H1 (cell line): Measurements from ENCODE around the gene IGSF9. TPM values are rescaled to one million over a fixed set of nuclear protein-coding genes. Genes with fewer than 3 reads are reported as not detected.

Source experiments
- ATF2 ChIP-seq: IDR thresholded peaks from 2 replicates; pipeline ENCODE4 v1.6.1; 2012; ENCODE audit warnings: low read length, inconsistent platforms
- CHD7 ChIP-seq: fragments of 300-600 bp; sonication (generic); IDR thresholded peaks from 2 replicates; pipeline ENCODE4 v1.7.1; 2012; ENCODE audit warnings: low read length, moderate library complexity, mild to moderate bottlenecking, inconsistent platforms; ENCODE audit not compliant: insufficient replicate concordance
- EP300 ChIP-seq, 2 experiments: IDR thresholded peaks; 1 replicate in 1 of 2; 2 replicates in 1 of 2; pipeline ENCODE4 v1.6.1; 2011 to 2012; ENCODE audit warnings: low read depth in 2 of 2, low read length in 2 of 2, mild to moderate bottlenecking in 2 of 2, borderline replicate concordance in 1 of 2, inconsistent platforms in 1 of 2, moderate library complexity in 1 of 2
- EZH2 ChIP-seq: fragments of 200-600 bp; sonication (generic); IDR thresholded peaks from 2 replicates; pipeline ENCODE4 v1.7.1; 2012; ENCODE audit warnings: low read depth, mild to moderate bottlenecking, moderate library complexity, low read length, inconsistent platforms; ENCODE audit not compliant: severe bottlenecking
- HDAC2 ChIP-seq, 2 experiments: fragments of 300-600 bp in 1 of 2; sonication (generic) in 1 of 2; IDR thresholded peaks; 2 replicates each; pipeline ENCODE4 v1.6.1; 2011 to 2012; ENCODE audit warnings: low read depth in 2 of 2, low read length in 2 of 2, mild to moderate bottlenecking in 2 of 2, moderate library complexity in 2 of 2, borderline replicate concordance in 1 of 2, inconsistent platforms in 1 of 2
- RAD21 ChIP-seq, 2 experiments: IDR thresholded peaks in 1 of 2; conservative IDR thresholded peaks in 1 of 2; 2 replicates each; pipeline ENCODE4 v1.6.1; 2011; ENCODE audit warnings: low read depth in 2 of 2, low read length in 2 of 2, improper control_type of control experiment in 1 of 2, inconsistent platforms in 1 of 2, mild to moderate bottlenecking in 1 of 2, moderate library complexity in 1 of 2
- SP1 ChIP-seq: IDR thresholded peaks from 2 replicates; pipeline ENCODE4 v1.6.1; 2011; ENCODE audit warnings: low read depth, low read length
- SP2 ChIP-seq: IDR thresholded peaks from 2 replicates; pipeline ENCODE4 v1.6.1; 2012; ENCODE audit warnings: mild to moderate bottlenecking, low read length, inconsistent platforms
- TBP ChIP-seq: IDR thresholded peaks from 2 replicates; pipeline ENCODE4 v1.6.1; 2011; ENCODE audit warnings: low read depth, low read length, improper control_type of control experiment
- polyA plus RNA-seq, 7 experiments: library from polyadenylated mRNA; depleted of rRNA in 3 of 7; stranded (reverse) in 5 of 7; unstranded in 2 of 7; fragments of >200 nt in 5 of 7; fragments of 200-250 nt in 2 of 7; gene quantifications; 1 replicate in 5 of 7; 2 replicates in 1 of 7; 4 replicates in 1 of 7; pipeline versions ENCODE4 v1.2.1 to v1.2.3, GENCODE V29; 2011 to 2013; ENCODE audit warnings: missing spikeins in 2 of 7, mixed read lengths in 2 of 7
- total RNA-seq: library from RNA; stranded (reverse); fragmentation: NEBNext Ultra II Directional; extraction: Animal tissue kit (Norgen Biotek cat#: 25700); gene quantifications from 2 replicates; pipeline ENCODE4 v1.2.1, GENCODE V29; 2021

IGSF9 gene
- total and polyA plus RNA-seq, 2 of the 8 experiments (the other 6 are each of a cell fraction or from before 2014, with no cell fraction given) = 10.9 to 28.1 TPM

- TF ChIP-seq CHD7 = no peak
- TF ChIP-seq EZH2 = no peak
- TF ChIP-seq TBP = no peak
- no peak for TF ChIP-seq HDAC2 (IDR thresholded peaks at IDR 0.05; ENCODE audit: borderline replicate concordance in 1 of 2, low read depth in 2 of 2, low read length in 2 of 2)
- TF ChIP-seq RAD21 (IDR thresholded peaks at IDR 0.05 in 1 of 2, conservative IDR thresholded peaks at IDR 0.05 in 1 of 2; ENCODE audit: low read depth in 2 of 2, low read length in 2 of 2) = no peak
- no peak for TF ChIP-seq EP300 (IDR thresholded peaks at IDR 0.05; ENCODE audit: borderline replicate concordance in 1 of 2, low read depth in 2 of 2, low read length in 2 of 2)
- TF ChIP-seq SP1 = no peak
- TF ChIP-seq ATF2 = no peak
- TF ChIP-seq SP2 = no peak
Measured at GRCh38 chr1:159931795-159932173, 13.6 kb downstream of the IGSF9 start (continued).
